Lower leg skin (tissue), 4 donors: ENCODE results near the gene TPRA1. TPM values are rescaled to one million over a fixed set of nuclear protein-coding genes. Genes with fewer than 3 reads are reported as not detected.

Source experiments
- DNase-seq, 2 donors: peaks; one replicate each; pipeline ENCODE4 v3.0.0-alpha.2; 2019; ENCODE audit warnings: low spot score in 2 of 2
- H3K4me3 ChIP-seq: fragments of 200-600 bp; sonication (generic); 2 replicates; pipeline ENCODE4 v1.5.1; 2017; ENCODE audit warnings: mild to moderate bottlenecking, low read depth; ENCODE audit not compliant: poor library complexity, severe bottlenecking
- CTCF ChIP-seq, 3 donors: fragments of 450-650 bp; IDR thresholded peaks; one replicate each; pipeline ENCODE4 v1.5.1; 2016; ENCODE audit warnings: antibody characterized with exemption in 3 of 3, mild to moderate bottlenecking in 3 of 3, moderate library complexity in 2 of 3
- POLR2A ChIP-seq, 2 donors: fragments of 450-650 bp; IDR thresholded peaks; one replicate each; pipeline ENCODE4 v1.6.1; 2016 to 2017; ENCODE audit warnings: antibody characterized with exemption in 2 of 2, mild to moderate bottlenecking in 1 of 2, moderate library complexity in 1 of 2
- WGBS, 2 donors: methylation state at CpG; one replicate each; pipeline ENCODE4 v1.1.5; 2018; 5-methylcytosine and 5-hydroxymethylcytosine counted together
- intact Hi-C: fragments of 100-400 bp; cut with DNase I; formaldehyde crosslinking; loops from one replicate; pipeline ENCODE4 v1.15.0; 2023; ENCODE audit warnings: low total_unique reads
- total RNA-seq, 4 donors: library from RNA; depleted of rRNA; stranded (reverse); fragments of >200 nt; gene quantifications; one replicate each; pipeline ENCODE4 v1.1.0, GENCODE V29; 2016

Gene TPRA1
- total RNA-seq, 4 donors from 2014 or later: 57.3 to 87.5 (median 82.4) TPM

- no peak for TF ChIP-seq CTCF (IDR thresholded peaks at IDR 0.05)
- TF ChIP-seq POLR2A (IDR thresholded peaks at IDR 0.05): no peak
- peak in 1 of 2 donors; percentile 34 for DNase-seq
- 91 to 92% methylated on average over 12 of the region's 12 CpGs for WGBS, 2 donors
- H3K4me3 ChIP-seq: no peak overlapping the region
- intact Hi-C loops: no loop called here
These were observed 44.1 kb upstream of the TPRA1 start for GRCh38 chr3:127634653-127635052.

- 69% methylated on average over 8 of the region's 8 CpGs for WGBS, 2 donors
- no peak for DNase-seq
- intact Hi-C loops: no loop called here
- H3K4me3 ChIP-seq: no peak overlapping the region
- TF ChIP-seq CTCF (IDR thresholded peaks at IDR 0.05): no peak
- no peak for TF ChIP-seq POLR2A (IDR thresholded peaks at IDR 0.05)
These were observed 41.7 kb upstream of the TPRA1 start for GRCh38 chr3:127632035-127632820.

GRCh38 chr3:127630811-127631714 is 40.5 kb upstream of the TPRA1 start:
- DNase-seq: no peak
- H3K4me3 ChIP-seq: no peak overlapping the region
- intact Hi-C loops: no loop called here
- WGBS, 2 donors: 83 to 91% methylated on average over 12 of the region's 12 CpGs
- TF ChIP-seq POLR2A (IDR thresholded peaks at IDR 0.05) (no peak), CTCF (IDR thresholded peaks at IDR 0.05) (no peak)

GRCh38 chr3:127629467-127630403 is 39.2 kb upstream of the TPRA1 start:
- no peak overlapping the region for H3K4me3 ChIP-seq
- TF ChIP-seq POLR2A (IDR thresholded peaks at IDR 0.05) (no peak), CTCF (IDR thresholded peaks at IDR 0.05) (no peak)
- 18 to 21% methylated on average over 26 to 50 of the region's 65 CpGs for WGBS, 2 donors
- DNase-seq: no peak
- intact Hi-C loops: no loop called here

GRCh38 chr3:127628788-127629466 is 38.4 kb upstream of the TPRA1 start, which contains the start of gene PODXL2:
Gene PODXL2, plus strand, starts transcription at chr3:127629185. Its CDS starts 35 bp downstream, at chr3:127629220.
- 20 to 21% methylated on average over 15 to 18 of the region's 105 CpGs for WGBS, 2 donors
- TF ChIP-seq CTCF (IDR thresholded peaks at IDR 0.05): no peak
- no peak for TF ChIP-seq POLR2A (IDR thresholded peaks at IDR 0.05)
- intact Hi-C loops: no loop called here
- DNase-seq: no peak
- no peak within 1 kb of the TSS for H3K4me3 ChIP-seq
